GM19025 (cell line): ENCODE data around the gene RPLP1.

ENCODE experiments used
- ATAC-seq: cut with Tn5 transposase; IDR thresholded peaks from one replicate; pipeline ENCODE4 v1.9.1; 2021; ENCODE audit warnings: mild to moderate bottlenecking, low read depth, moderate library complexity; ENCODE audit not compliant: unreplicated experiment

RPLP1 gene

DNA sequence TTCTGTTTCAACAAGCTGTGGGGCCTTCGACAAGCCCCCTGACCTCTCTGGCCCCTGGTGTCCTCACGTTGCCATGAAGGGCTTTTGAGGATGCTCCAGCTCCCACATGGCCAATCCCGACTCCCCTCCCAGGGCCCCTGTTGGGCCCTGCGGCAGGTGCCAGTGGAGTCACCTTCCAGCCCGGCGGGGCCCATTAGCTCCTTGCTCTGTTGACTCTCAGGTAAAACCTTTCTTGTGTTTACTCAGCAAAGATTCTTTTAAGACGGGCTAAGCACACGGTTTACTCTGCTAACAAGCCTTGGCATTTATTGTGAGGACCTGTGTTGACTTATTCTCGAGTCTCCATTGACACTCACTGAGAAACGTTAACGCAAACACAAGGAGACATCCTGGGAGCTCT is 15.0 kb downstream of the RPLP1 start:
- ATAC-seq: no peak

DNA sequence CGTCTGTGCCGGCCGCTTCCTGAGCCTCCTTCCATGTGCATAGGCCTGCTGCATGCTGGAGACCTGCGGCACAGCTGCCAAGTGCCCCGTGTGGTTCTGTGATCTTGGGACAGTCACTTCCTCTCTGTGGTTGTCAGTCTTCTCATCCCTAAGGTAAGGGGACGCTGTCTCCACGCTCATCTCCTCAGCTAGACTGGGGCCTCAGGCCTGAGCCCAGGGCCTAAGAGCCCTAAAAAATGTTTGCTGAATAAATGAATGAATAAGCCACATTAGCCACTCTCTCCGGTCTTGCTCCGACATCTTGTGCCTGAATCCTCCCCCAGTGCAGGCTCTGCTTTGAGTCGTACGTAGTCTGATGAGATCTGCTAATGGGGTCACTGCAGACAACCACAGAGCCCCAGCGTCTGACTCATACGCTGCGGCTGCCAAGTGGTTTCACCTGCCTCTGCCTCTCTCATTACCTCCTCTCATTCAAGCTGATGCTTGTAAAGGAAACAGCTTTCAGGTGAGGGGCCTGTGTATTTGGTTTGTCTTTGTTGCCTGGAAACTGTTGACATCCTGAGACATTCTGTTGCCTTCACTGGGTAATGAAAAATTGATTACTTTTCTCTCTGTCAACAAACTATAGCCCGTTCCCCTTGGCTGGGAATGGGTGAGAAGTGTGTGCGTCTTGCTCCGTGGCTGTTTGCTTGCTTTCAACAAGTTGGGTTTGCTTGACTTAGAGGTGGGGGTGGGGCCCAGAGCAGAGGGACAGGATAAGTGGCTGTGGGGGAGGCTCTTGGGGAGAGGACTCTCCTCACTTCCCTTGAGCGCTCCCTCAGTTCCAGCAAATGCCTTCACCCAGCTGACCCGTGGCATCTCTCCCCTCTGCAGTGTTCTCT is 15.9 kb downstream of the RPLP1 start:
- no peak for ATAC-seq

DNA sequence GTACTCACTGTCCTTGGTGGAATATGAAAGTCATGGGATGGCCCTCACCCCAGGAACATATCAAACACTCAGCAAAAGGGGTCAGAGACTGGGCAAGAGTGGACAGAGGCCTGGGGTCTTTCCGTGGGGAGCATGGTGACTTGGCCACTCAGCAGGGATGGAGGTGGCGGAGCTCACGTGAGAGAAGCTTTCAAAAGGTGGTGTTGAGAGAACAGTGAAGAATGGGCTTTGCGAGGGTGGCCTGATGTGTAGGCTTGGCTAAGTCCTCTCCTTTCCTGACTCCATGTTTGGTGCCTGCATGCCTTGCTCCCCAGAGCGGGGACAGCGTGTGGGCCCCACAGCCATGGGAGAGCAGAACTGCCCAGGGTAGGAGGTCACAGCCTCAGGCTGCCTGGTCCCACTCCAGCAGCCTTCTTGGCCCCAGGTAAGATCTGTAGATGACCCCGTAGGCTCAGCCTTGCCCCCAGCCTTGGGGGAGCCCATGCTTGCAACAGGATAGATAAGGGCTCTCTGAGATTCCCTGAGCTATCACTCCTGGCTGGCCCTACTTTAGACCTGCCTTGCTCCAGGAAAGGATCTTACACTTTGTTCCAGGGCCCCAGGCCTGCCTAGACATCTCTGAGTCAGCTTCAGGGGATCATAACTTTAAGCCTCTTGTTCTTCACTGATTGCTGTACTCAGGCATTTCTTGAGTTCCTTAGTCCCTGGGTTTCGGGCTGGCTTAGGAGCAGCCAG is 17.0 kb downstream of the RPLP1 start:
- ATAC-seq: no peak

DNA sequence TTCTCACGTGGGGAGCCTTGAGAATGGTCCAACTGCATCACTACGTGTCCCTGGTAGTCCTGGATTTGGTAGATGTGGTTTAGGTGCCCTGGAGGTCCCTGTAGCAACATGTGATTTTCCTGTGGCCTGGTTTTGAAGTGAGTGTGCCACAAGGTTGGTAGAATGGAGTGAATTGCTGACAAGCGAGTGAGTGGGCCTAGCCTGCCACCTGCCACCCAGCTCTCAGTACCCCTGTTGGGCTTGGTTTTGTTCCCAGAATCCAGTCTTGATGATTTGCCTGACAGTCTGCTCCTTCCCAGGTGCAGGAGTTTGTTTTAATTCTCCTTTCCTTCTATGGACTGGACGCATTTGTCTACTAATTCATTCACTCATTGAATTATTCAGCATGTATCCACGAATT is 19.4 kb downstream of the RPLP1 start:
- ATAC-seq: no peak

DNA sequence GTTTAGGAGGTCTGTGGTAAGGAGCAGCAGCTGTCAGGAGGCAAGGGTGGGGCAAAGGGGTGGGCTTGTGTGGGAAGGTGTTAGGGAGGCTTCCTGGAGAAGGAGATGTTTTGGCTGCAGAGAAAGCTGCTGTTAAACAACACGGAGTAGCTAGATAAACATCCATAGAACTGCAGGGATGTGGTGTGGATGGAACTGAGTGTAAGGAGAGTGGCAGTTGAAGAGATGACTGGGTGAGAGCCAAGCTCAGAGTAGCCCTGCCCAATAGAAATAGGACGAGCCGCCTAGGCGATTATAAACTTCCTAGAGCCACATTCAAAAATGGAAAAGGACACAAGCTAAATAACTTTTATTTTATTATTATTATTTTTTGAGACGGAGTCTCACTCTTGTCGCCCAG is 19.9 kb downstream of the RPLP1 start:
- no peak for ATAC-seq

DNA sequence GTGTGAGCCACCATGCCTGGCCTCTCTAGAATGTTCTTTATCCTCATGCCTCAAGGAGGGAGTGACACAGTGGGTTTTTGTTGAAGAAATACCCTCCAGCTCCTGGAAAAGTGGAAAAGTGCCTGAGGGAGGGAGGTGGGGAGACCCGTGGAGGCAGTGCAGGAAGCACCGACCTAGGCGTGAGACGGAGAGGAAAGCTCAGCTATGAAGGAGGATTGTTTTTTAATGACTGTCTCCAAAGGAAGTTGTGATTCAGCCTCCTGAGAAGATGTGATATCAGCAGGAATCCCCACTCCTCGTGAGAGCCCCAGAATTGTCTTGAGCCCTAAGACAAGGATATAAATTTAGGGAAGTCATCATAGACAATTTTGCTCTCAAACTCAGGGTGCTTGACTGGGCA is 21.7 kb downstream of the RPLP1 start:
- no peak for ATAC-seq

DNA sequence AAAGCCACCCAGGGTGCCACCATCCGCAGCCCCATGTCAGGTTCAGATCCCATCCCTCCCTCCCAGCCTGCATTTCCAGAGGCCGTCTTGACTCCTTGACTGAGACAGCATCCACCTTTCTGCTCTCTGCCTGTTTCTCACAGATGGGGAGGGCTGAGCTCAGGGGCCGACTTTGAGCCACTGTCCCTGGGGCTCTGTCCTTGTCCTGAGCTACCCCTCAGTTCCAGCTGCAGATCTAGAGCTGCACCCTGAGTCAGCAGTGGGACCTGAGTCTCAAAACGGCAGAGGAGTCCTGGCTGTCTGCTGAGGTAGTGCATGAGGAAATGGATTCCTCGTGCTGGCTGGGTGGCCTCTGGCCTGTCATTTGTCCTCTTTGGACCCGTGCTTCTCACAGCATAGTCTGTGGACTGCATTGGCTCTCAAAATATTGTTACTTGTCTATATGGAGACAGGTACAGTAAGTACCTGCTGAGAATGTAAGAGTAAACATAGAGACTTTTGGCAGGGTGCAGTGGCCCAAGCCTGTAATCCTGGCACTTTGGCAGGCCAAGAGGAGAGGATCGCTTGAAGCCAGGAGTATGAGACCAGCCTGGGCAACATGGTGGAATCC is 22.3 kb downstream of the RPLP1 start:
- ATAC-seq: no peak

DNA sequence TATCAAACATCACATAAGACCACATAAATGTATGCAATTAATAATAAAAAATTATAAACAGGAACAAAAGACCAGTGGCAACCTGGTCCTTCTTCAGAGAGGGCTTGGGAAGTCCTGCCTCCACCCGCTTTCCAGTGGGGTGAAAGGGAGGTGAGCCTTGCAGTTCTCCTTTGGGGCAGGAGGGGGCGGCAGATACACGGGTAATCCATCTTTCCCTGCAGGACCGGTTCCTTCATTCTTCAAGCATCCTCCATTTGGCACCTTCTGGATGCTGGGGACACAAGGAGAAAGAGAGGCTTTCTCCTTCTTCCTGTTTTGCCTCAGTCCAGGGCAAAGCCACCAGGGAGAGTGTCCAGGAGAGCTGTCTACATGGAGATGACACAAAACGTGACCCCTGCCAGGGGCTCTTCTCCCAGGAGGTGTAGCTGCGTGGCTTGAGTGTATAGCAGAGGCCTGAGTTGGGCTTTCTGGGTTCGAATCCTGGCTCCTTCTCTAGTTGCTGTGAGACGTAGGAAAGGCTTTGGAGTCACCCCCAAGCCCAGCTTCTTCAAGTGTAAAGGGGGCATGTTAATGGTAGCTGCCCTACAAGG is 23.2 kb downstream of the RPLP1 start:
- ATAC-seq: no peak

DNA sequence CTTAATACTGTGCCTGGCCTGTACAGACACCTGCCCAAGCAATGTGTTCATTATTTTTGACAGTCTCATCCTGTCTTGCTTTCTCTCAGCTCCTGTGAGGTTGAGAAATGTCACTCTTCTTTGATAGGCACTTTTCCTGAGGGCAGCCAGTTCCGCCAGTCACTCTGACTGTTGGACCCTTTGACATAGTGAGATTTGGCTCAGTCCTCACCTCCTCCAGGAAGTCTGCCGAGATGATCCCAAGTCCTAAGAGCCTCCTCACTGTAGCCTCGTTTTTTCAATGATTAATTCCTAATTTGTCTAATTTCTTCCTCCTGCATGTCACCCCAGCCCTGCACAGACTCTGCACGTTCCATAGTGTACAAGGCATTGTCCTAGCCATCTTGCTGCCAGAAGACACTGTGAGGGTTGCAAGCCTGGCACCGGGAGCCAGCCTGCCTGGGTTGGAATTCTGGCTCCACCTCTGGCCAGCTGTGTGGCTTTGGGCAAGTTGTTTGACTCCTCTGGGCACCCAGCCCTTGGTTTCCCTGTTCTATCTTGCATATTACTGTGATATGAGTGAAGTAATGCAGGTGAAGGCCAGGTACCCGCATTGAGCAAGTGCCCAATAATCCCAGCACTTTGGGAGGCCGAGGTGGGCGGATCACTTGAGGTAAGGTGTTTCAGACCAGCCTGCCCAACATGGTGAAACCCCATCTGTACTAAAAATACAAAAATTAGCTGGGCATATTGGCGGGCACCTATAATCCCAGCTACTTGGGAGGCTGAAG is 24.3 kb downstream of the RPLP1 start:
- no peak for ATAC-seq

DNA sequence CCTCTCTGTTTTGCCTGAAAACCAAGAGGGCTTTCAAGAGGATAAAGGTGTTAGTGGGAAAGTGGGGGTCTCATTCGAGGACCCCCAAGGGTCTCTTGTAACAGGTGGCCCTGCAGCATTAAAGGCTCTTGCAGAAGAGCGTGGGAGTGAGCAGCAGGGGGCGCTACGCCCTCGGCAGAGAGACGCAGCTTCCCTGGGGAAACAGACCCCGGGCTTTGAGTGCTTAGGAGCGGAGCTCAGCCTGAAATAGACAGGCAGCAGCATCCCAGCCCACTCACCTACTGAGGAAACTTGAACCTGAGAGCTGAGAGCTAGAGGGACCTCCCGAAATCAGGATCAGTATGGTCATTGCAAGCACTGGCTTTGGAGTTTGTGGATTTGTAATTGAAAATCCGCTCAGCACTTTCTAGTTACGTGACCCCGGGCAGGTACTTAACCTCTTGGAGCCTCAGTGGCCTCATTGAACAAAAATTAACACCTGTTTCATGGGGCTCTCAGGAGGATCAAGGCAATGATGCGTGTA is 25.7 kb downstream of the RPLP1 start:
- ATAC-seq: no peak

DNA sequence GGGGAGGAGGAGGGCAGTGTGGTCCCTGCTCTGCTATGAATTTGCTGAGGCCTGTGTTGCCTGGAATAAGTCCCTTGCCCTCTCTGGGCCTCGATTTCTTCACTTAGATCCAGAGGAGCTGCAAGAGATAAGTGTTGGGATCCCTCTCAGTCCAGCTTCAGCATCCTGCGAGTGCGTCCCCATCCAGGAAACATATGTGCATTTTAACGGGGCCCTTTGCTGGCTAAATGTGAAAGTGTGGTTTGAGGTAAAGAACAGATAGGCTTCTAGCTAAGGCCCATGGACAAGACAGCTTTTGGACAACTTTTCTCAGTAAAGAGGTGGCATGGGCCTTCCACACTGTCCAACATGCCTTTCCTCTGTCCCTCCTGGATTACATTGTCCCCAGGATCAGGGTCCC is 26.5 kb downstream of the RPLP1 start:
- no peak for ATAC-seq

DNA sequence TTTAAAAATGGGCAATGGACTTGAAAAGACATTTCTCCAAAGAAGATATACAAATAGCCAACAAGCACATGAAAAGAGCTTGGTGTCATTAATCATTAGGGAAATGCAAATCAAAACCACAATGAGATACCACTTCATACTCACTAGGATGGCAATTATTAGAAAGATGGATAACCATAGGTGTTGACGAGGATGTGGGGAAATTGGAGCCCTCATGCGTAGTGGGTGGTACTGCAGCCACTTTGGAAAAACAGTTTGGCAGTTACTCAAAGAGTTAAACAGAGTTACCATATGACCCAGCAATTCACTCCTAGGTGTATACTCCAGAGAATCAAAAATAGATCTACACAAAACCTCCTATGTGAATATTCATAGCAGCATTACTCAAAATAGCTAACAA is 27.4 kb downstream of the RPLP1 start:
- no peak for ATAC-seq

DNA sequence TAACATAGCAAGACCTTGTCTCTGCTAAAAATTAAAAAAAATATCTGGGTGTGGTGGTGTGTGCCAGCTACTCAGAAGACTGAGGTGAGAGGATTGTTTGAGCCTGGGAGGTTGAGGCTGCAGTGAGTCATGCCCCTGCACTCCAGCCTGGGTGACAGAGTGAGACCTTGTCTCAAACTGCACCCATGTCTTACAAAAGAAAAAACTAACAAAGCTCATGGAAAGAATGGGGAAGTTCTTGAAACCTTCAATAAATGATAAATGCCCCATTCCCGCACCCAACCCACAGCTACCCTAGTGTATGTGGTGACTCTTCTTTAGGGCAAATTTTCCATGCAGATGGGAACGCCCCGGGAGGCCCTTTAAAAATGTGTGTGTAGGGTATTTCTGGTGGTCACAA is 28.3 kb downstream of the RPLP1 start:
- no peak for ATAC-seq

DNA sequence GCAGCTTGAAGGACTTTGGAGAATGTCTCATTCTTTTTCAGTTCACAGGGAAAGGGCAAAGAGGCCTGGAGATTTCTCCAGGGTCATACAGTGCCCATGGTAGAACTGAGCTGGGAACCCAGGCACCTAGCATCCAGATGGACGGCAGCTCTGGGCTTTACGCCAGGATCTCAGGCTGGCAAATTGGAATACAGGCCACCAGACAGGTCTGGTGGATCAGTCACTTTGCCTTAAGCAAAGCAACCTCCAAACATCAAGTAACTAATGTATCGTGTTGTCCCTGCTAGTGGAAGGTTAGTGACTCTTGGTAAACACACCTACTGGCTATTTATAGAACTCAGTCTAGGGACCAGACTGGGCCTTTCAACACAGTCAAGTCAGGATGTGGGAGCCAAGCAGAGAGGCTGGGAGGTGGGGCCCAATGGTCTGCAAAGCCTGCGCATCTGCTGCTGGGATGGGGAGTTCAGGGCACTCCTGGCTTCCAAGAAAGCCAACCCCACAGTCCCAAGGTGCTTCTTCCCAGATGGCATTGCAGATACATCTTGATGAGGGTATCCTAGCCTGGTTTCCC is 30.2 kb downstream of the RPLP1 start:
- no peak for ATAC-seq

DNA sequence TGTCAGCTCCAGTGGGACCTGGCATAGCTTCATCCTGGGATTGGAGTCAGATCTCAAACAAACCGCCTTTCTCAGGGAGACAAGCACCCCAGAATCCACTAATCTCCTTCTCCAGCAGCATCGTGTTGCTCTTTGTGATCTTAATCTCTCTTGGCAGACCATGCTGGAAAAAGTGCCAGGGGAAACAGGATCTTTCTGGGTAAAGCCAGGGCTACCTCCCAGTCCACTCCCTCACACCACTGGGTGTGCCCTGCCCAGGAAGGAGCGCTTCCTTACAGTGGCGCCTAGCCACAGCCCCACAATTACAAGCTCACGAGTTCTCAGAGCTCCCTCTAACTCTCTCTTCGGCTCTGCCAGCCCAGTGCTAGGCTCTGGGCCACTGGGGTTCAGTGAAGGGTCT is 32.2 kb downstream of the RPLP1 start:
- no peak for ATAC-seq

DNA sequence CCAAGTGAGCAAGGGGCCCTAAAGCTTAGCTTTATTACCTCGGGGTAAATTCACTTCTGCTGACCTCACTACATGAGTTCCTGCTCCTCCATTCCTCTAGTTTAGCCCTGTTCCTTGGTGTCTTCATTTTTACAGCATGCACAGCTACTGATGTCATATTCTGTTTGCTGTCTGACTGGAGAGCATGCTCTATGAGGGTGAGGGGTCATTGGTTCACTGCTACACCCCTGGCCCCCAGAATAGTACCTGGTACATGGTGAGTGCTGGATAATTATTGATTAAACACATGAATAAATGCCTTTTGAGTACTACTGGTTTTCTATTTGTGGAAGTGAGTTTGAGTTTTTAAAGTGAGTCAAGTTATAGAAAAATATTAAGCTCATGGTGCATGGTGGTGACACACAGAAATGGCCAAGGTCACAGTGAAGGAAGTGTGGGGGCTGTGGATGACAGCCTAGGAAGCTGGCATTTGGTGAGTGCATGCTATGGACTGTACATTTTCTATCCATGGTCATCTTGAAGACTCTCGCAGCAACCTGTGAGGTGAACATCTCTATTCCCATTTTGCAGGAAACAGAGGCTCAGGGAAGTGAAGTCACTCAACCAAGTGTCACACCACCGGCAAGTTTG is 34.0 kb downstream of the RPLP1 start:
- ATAC-seq: no peak

DNA sequence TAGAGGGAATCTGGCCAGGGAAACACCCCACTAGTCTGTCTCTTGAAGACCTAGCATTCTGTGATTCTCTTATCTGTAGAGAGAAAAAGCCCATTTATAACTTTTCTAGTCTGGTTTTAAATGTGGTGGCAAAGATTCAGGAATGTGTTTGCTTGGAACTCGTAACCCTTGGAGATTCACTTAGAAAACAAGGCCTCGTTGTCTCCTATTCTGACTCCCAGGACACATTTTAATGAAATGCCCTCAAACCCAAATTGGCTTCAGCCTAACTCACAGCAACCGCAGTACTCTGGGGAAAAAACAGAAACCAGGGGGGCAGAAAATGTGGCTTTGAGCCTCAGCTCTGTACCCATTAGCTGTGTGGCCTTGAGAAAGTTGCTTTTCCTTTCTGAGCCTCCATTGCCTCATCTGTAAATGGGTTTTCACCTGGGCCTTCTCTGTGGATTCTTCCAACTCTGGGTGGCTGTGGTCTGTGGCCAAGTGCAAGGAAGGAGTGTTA is 36.5 kb downstream of the RPLP1 start:
- ATAC-seq: no peak

DNA sequence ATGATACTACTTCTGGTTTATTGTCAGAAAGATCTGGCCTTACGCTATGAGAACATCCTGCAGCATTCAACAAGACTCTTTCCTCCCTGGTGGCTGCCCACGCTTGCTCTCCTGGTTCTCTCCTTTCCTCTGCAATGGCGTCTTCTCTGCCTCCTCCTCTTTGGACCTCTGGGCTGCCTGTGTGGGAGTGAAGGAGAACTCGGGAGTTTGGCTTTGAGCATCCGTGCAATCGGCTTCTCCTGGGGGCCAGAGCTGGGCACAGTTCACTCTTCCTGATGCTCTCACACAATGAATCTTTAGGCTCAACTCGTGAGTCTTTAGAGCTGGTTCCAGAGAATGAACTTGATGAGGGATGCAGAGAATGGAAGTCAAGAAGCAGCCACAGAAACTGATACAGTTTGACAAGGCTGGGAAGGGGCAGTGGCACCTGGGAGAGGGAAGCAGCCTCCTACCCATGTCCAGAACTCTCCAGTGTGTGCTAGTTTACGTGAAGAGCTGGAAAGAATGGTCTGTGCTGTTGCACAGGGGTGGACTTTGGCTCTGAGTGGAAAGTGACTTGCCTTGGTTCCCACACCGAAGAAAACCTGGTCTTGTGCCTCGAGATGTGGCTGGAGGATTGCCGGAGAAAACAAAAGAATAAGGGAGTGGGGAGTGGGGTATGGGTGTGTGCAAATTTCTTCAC is 37.9 kb downstream of the RPLP1 start:
- no peak for ATAC-seq

DNA sequence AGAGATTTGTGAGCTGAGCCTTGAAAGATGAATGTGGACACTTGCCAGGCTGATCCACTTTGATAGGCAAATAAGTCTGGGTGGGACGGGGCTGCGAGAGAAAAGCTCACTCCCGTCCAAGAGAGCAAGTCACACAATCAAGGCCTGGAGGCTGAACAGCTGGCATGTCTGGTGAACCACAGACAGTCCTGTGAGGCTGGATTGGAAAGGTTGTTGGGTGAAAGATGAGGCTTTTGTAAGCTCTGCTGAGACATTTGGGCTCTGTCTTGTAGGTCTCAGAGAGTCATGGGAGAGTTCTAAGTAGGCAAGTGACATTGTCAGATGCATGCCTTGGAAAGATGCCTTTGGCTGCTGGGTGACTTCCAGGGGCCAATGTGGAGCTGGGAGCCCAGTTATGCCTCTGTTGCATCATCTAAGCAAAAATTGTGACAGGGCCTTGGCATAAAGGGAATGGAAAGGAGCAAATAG is 38.5 kb downstream of the RPLP1 start:
- ATAC-seq: no peak
